NOMO-1 (cell line): ENCODE results near the gene CIB1.
A peak's percentile ranks its signal among the peaks of the same experiment; 100 is the strongest.

Experiments
- DNase-seq, 2 experiments: peaks; one replicate each; lab custom pipeline; 2025; ENCODE audit not compliant: unreplicated experiment in 2 of 2; lab: John Stamatoyannopoulos, UW

Gene CIB1

GRCh38 chr15:90241343-90242192 lies 7.8 kb upstream of the CIB1 start:
- no peak for DNase-seq

- no peak for DNase-seq
Observed at GRCh38 chr15:90240856-90241255, 7.1 kb upstream of the CIB1 start.

GRCh38 chr15:90239371-90239770 lies 5.6 kb upstream of the CIB1 start:
- no peak for DNase-seq

GRCh38 chr15:90234096-90234988 lies 601 bp upstream of the CIB1 start, which contains the start of gene GDPGP1:
Gene GDPGP1 (plus strand): TSS chr15:90234209. CDS start chr15:90240909, 6,700 bp downstream.
- DNase-seq: no peak

- DNase-seq: peak in 1 of 2 experiments; percentile 44
Observed at GRCh38 chr15:90232941-90233386, 777 bp downstream of the CIB1 start.

- DNase-seq: no peak
Observed at GRCh38 chr15:90232196-90232595, 1.5 kb downstream of the CIB1 start.

GRCh38 chr15:90231028-90232017 lies 2.4 kb downstream of the CIB1 start:
- DNase-seq: peak in 1 of 2 experiments; percentile 21

GRCh38 chr15:90230610-90231009 lies 3.1 kb downstream of the CIB1 start:
- no peak for DNase-seq

- no peak for DNase-seq
Observed at GRCh38 chr15:90230071-90230494, 3.7 kb downstream of the CIB1 start.

- DNase-seq: no peak
Observed at GRCh38 chr15:90228960-90229359, 4.8 kb downstream of the CIB1 start.

- DNase-seq: no peak
Observed at GRCh38 chr15:90227816-90228772, 5.6 kb downstream of the CIB1 start.

- DNase-seq: no peak
Observed at GRCh38 chr15:90227336-90227735, 6.4 kb downstream of the CIB1 start.

GRCh38 chr15:90225504-90226234 lies 8.1 kb downstream of the CIB1 start:
- no peak for DNase-seq

- DNase-seq: no peak
Observed at GRCh38 chr15:90225047-90225446, 8.7 kb downstream of the CIB1 start.

GRCh38 chr15:90223441-90224165 lies 10.1 kb downstream of the CIB1 start:
- no peak for DNase-seq

- no peak for DNase-seq
Observed at GRCh38 chr15:90222547-90222946, 11.2 kb downstream of the CIB1 start.

GRCh38 chr15:90221246-90221900 lies 12.4 kb downstream of the CIB1 start:
- peak; percentile 10 to 49 for DNase-seq
